Measurements from ENCODE around the gene PEPD. TPM values are rescaled to one million over a fixed set of nuclear protein-coding genes. Genes with fewer than 3 reads are reported as not detected.
"Not testable (repeated sequence)": the region's sequence is repeated elsewhere in the genome, so short reads cannot be mapped to it uniquely, and the experiment has no call there.

PEPD gene
- polyA plus RNA-seq, 1 donor from 2014 or later: 43.9 TPM

DNA sequence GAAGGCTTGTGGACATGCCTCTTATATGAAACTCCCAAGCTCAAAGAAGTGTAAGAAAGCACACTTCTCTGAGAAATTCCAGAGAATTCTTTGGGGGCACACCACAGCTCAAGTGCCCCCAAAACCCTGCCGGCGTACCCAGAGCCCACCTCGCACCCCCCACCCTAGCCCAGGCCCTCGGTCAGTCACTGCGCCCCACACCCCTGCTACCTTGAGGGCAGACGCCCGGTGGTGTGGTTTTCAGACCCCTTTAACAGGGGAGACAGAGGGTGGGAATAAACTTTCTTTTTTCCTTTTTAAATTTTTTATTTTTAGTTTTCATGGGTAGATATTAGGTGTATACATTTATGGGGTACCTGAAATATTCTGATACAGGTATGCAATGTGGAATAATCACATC lies 29.5 kb downstream of the PEPD start:
- Histone ChIP-seq H3K4me3 (ENCODE audit: low read length) (no peak overlapping the region), H3K27ac (ENCODE audit: low read length) (no peak overlapping the region), H3K79me2 (replicated peaks; ENCODE audit: insufficient read depth, low read length) (no peaks in the 10 kb centered on the region), H3K9me3 (ENCODE audit: low read length) (no peaks in the 10 kb centered on the region), H3K9me2 (ENCODE audit: insufficient read depth, low read length) (no peaks in the 10 kb centered on the region), H3K9ac (ENCODE audit: low read length) (no peak overlapping the region), H3K4me2 (ENCODE audit: low read length) (no peak overlapping the region), H3K27me3 (ENCODE audit: insufficient read depth, low read depth, low read length) (no peaks in the 10 kb centered on the region), H3K36me3 (ENCODE audit: insufficient read depth, low read length) (no peaks in the 10 kb centered on the region), H2AFZ (ENCODE audit: low read depth, low read length) (no peak overlapping the region), H3F3A (ENCODE audit: insufficient read depth, low read length, poor library complexity, severe bottlenecking) (no peaks in the 10 kb centered on the region), H4K20me1 (ENCODE audit: insufficient read depth) (no peaks in the 10 kb centered on the region)
- no peak for TF ChIP-seq EZH2 (IDR thresholded peaks at IDR 0.05; ENCODE audit: borderline replicate concordance, insufficient read depth, low read length, poor library complexity, severe bottlenecking)
- TF ChIP-seq REST (IDR thresholded peaks at IDR 0.05; ENCODE audit: borderline replicate concordance): no peak
- TF ChIP-seq, protein P1, sequence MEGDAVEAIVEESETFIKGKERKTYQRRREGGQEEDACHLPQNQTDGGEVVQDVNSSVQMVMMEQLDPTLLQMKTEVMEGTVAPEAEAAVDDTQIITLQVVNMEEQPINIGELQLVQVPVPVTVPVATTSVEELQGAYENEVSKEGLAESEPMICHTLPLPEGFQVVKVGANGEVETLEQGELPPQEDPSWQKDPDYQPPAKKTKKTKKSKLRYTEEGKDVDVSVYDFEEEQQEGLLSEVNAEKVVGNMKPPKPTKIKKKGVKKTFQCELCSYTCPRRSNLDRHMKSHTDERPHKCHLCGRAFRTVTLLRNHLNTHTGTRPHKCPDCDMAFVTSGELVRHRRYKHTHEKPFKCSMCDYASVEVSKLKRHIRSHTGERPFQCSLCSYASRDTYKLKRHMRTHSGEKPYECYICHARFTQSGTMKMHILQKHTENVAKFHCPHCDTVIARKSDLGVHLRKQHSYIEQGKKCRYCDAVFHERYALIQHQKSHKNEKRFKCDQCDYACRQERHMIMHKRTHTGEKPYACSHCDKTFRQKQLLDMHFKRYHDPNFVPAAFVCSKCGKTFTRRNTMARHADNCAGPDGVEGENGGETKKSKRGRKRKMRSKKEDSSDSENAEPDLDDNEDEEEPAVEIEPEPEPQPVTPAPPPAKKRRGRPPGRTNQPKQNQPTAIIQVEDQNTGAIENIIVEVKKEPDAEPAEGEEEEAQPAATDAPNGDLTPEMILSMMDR (IDR thresholded peaks at IDR 0.05; ENCODE audit: poor library complexity, severe bottlenecking): no peak
- TF ChIP-seq RAD21 (conservative IDR thresholded peaks at IDR 0.05): no peak
- no peak for TF ChIP-seq EP300 (conservative IDR thresholded peaks at IDR 0.05; ENCODE audit: poor library complexity, severe bottlenecking)
- TF ChIP-seq POLR2AphosphoS5 (IDR thresholded peaks at IDR 0.05): no peak
- no peak for TF ChIP-seq MXI1 (conservative IDR thresholded peaks at IDR 0.05; ENCODE audit: poor library complexity, severe bottlenecking)
- no peak for TF ChIP-seq TAF1 (IDR thresholded peaks at IDR 0.05; ENCODE audit: low read depth)
- TF ChIP-seq SMC3 (conservative IDR thresholded peaks at IDR 0.05; ENCODE audit: poor library complexity): no peak

DNA sequence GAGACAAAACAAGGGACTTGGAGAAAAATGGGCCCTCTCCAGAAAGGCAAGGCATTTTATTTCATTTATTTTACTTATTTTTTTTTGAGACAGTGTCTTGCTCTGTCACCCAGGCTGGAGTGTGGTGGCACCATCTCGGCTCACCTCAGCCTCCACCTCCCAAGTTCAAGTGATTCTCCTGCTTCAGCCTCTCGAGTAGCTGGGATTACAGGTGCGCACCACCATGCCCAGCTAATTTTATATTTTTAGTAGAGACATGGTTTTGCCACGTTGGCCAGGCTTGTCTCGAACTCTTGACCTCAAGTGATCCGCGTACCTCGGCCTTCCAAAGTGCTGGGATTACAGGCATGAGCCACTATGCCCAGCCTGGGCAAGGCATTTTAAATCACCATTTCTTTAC lies 31.0 kb downstream of the PEPD start:
- not testable (repeated sequence) for H3K4me3 ChIP-seq (ENCODE audit: low read length); H3K36me3 ChIP-seq (ENCODE audit: insufficient read depth, low read length); H3K27ac ChIP-seq (ENCODE audit: low read length); H3K4me2 ChIP-seq (ENCODE audit: low read length); H3F3A ChIP-seq (ENCODE audit: insufficient read depth, low read length, poor library complexity, severe bottlenecking); H3K9me3 ChIP-seq (ENCODE audit: low read length); H3K9ac ChIP-seq (ENCODE audit: low read length); H4K20me1 ChIP-seq (ENCODE audit: insufficient read depth); H3K79me2 ChIP-seq (replicated peaks; ENCODE audit: insufficient read depth, low read length); H3K9me2 ChIP-seq (ENCODE audit: insufficient read depth, low read length); H3K27me3 ChIP-seq (ENCODE audit: insufficient read depth, low read depth, low read length); H2AFZ ChIP-seq (ENCODE audit: low read depth, low read length)

DNA sequence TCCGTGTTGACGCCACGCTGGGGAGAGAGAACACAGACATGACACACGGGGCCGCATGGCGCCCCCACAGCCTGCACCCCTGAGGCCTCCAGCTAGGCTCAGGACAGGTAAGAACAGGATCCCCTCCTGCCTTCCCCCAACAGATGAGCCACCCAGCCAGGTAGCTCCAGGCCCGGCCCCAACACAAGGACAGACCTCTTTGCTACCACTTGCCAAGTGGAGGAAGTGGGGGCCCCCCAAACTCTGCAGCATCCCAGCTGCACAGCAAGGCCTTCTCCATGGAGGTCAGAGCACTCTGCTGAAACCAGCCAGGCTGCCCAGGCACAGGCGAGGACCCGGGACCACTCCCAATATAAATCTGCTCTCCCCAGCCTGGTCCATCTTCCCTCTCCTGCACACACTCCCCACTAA lies 31.5 kb downstream of the PEPD start:
- Histone ChIP-seq H2AFZ (ENCODE audit: low read depth, low read length) (no peak overlapping the region), H4K20me1 (ENCODE audit: insufficient read depth) (no peaks in the 10 kb centered on the region), H3K9me3 (ENCODE audit: low read length) (no peaks in the 10 kb centered on the region), H3K79me2 (replicated peaks; ENCODE audit: insufficient read depth, low read length) (no peaks in the 10 kb centered on the region), H3K36me3 (ENCODE audit: insufficient read depth, low read length) (no peaks in the 10 kb centered on the region), H3K4me2 (ENCODE audit: low read length) (no peak overlapping the region), H3K27ac (ENCODE audit: low read length) (no peak overlapping the region), H3K9ac (ENCODE audit: low read length) (no peak overlapping the region), H3K27me3 (ENCODE audit: insufficient read depth, low read depth, low read length) (no peaks in the 10 kb centered on the region), H3K9me2 (ENCODE audit: insufficient read depth, low read length) (no peaks in the 10 kb centered on the region), H3F3A (ENCODE audit: insufficient read depth, low read length, poor library complexity, severe bottlenecking) (no peaks in the 10 kb centered on the region), H3K4me3 (ENCODE audit: low read length) (no peak overlapping the region)
- TF ChIP-seq TAF1 (IDR thresholded peaks at IDR 0.05; ENCODE audit: low read depth) (no peak), MXI1 (conservative IDR thresholded peaks at IDR 0.05; ENCODE audit: poor library complexity, severe bottlenecking) (no peak), SMC3 (conservative IDR thresholded peaks at IDR 0.05; ENCODE audit: poor library complexity) (no peak), RAD21 (conservative IDR thresholded peaks at IDR 0.05) (no peak), REST (IDR thresholded peaks at IDR 0.05; ENCODE audit: borderline replicate concordance) (no peak), POLR2AphosphoS5 (IDR thresholded peaks at IDR 0.05) (no peak), EZH2 (IDR thresholded peaks at IDR 0.05; ENCODE audit: borderline replicate concordance, insufficient read depth, low read length, poor library complexity, severe bottlenecking) (no peak), EP300 (conservative IDR thresholded peaks at IDR 0.05; ENCODE audit: poor library complexity, severe bottlenecking) (no peak)
- TF ChIP-seq, protein P1 (IDR thresholded peaks at IDR 0.05; ENCODE audit: poor library complexity, severe bottlenecking): no peak
